ENCODE results near the gene ATG12. TPM values are rescaled to one million over a fixed set of nuclear protein-coding genes. Genes with fewer than 3 reads are reported as not detected.

The ATG12 gene
- total and polyA plus RNA-seq, 2 of the 13 experiments (the other 11 are each of a cell fraction or from before 2014, with no cell fraction given): 46.4 to 58.1 TPM

DNA sequence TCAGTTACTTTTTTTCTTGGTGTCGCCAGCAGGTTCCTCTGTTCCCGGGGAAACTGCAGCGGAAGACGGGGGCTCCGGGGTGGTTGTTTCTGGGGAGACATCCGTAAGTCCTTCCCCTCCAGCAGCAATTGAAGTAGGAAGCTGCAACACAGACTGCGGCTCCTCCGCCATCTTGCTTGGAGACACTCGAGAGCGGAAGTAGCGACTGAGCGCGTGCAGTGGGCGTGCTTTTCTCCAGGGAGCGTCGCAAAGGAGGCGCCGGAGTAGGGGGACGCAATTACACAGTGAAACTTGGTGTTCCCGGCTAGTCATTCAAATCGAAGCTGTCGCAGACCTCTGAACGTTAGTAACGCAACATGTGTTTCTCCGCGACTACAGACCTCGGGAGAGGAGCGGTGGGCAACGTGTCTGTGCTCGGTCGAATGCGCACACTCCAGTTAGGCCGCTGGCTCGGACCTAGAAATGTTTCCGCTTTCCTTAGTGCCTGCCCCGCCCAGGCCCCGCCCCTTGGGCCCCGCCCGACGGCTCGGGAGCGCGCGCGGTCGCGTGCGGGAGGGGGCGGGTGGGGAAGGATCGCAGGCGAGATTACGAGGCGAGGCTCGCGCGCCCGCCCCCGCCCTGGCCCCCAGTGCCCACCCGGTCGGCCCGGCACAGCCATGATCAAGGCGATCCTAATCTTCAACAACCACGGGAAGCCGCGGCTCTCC, at the start of gene ATG12, which contains the start of gene AP3S1 (continued):
- TF ChIP-seq, protein P1, sequence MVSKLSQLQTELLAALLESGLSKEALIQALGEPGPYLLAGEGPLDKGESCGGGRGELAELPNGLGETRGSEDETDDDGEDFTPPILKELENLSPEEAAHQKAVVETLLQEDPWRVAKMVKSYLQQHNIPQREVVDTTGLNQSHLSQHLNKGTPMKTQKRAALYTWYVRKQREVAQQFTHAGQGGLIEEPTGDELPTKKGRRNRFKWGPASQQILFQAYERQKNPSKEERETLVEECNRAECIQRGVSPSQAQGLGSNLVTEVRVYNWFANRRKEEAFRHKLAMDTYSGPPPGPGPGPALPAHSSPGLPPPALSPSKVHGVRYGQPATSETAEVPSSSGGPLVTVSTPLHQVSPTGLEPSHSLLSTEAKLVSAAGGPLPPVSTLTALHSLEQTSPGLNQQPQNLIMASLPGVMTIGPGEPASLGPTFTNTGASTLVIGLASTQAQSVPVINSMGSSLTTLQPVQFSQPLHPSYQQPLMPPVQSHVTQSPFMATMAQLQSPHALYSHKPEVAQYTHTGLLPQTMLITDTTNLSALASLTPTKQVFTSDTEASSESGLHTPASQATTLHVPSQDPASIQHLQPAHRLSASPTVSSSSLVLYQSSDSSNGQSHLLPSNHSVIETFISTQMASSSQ (IDR thresholded peaks at IDR 0.05; ENCODE audit: low read depth): no peak
- TF ChIP-seq, protein P1 (CRISPR knock-in tag; IDR thresholded peaks at IDR 0.05; ENCODE audit: borderline replicate concordance): peak; percentile 51; the same call in 1 of the 2 replicates
- TF ChIP-seq GLI4 (CRISPR knock-in tag; IDR thresholded peaks at IDR 0.05; ENCODE audit: borderline replicate concordance) (peak; percentile 77; the same call in 1 of the 2 replicates), HDAC6 (IDR thresholded peaks at IDR 0.05; ENCODE audit: low read depth, low read length) (no peak), ZNF530 (CRISPR knock-in tag; IDR thresholded peaks at IDR 0.05; ENCODE audit: low read depth) (0 out of 2 replicates have a peak, but pooled peaks have one; percentile 77), TAF1 (CRISPR knock-in tag; IDR thresholded peaks at IDR 0.05) (peak; percentile 96), ZNF282 (IDR thresholded peaks at IDR 0.05; ENCODE audit: partially characterized antibody) (no peak), ZNF724P (CRISPR knock-in tag; IDR thresholded peaks at IDR 0.05; ENCODE audit: borderline replicate concordance) (no peak; the same call in 1 of the 2 replicates), ZNF598 (CRISPR knock-in tag; IDR thresholded peaks at IDR 0.05; ENCODE audit: borderline replicate concordance) (peak; percentile 82), KLF12 (CRISPR knock-in tag; IDR thresholded peaks at IDR 0.05; ENCODE audit: borderline replicate concordance) (peak; percentile 61; the same call in 1 of the 2 replicates), RXRB (CRISPR knock-in tag; IDR thresholded peaks at IDR 0.05; ENCODE audit: borderline replicate concordance) (peak; percentile 81)
- TF ChIP-seq, protein P2, sequence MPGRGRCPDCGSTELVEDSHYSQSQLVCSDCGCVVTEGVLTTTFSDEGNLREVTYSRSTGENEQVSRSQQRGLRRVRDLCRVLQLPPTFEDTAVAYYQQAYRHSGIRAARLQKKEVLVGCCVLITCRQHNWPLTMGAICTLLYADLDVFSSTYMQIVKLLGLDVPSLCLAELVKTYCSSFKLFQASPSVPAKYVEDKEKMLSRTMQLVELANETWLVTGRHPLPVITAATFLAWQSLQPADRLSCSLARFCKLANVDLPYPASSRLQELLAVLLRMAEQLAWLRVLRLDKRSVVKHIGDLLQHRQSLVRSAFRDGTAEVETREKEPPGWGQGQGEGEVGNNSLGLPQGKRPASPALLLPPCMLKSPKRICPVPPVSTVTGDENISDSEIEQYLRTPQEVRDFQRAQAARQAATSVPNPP (CRISPR knock-in tag; IDR thresholded peaks at IDR 0.05): no peak
- TF ChIP-seq, protein P3, sequence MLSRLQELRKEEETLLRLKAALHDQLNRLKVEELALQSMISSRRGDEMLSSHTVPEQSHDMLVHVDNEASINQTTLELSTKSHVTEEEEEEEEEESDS (CRISPR knock-in tag; IDR thresholded peaks at IDR 0.05; ENCODE audit: borderline replicate concordance): no peak
- TF ChIP-seq, protein P4, sequence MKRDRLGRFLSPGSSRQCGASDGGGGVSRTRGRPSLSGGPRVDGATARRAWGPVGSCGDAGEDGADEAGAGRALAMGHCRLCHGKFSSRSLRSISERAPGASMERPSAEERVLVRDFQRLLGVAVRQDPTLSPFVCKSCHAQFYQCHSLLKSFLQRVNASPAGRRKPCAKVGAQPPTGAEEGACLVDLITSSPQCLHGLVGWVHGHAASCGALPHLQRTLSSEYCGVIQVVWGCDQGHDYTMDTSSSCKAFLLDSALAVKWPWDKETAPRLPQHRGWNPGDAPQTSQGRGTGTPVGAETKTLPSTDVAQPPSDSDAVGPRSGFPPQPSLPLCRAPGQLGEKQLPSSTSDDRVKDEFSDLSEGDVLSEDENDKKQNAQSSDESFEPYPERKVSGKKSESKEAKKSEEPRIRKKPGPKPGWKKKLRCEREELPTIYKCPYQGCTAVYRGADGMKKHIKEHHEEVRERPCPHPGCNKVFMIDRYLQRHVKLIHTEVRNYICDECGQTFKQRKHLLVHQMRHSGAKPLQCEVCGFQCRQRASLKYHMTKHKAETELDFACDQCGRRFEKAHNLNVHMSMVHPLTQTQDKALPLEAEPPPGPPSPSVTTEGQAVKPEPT (CRISPR knock-in tag; IDR thresholded peaks at IDR 0.05; ENCODE audit: low read depth): no peak

Measured in HepG2 (cell line).